Occipital lobe (tissue), 2 donors: ENCODE measurements around the gene CSN2. TPM values are rescaled to one million over a fixed set of nuclear protein-coding genes. Genes with fewer than 3 reads are reported as not detected.
A peak's percentile ranks its signal among the peaks of the same experiment; 100 is the strongest.
"Not testable (repeated sequence)": the region's sequence is repeated elsewhere in the genome, so short reads cannot be mapped to it uniquely, and the experiment has no call there.

Experiments used
- DNase-seq: peaks from one replicate; lab custom pipeline; 2025; lab: John Stamatoyannopoulos, UW
- total RNA-seq: library from RNA; depleted of rRNA; stranded (reverse); fragments of >200 nt; gene quantifications from one replicate; pipeline ENCODE4 v1.2.3, GENCODE V29; 2014

The CSN2 gene
- total RNA-seq, result not detected

GRCh38 chr4:69965628-69966027 lies at the start of gene CSN2:
Gene CSN2 (minus strand): TSS chr4:69965728. CDS start chr4:69960995, 4,733 bp downstream.
- DNase-seq, result no peak

- DNase-seq, result no peak
These were observed 43.2 kb upstream of the CSN2 start for GRCh38 chr4:70008771-70009170.

- DNase-seq, result no peak
These were observed 37.0 kb upstream of the CSN2 start for GRCh38 chr4:70002507-70002906.

GRCh38 chr4:70000711-70001110 lies 35.2 kb upstream of the CSN2 start:
- no peak for DNase-seq

- DNase-seq, result no peak
These were observed 33.9 kb upstream of the CSN2 start for GRCh38 chr4:69999420-69999819.

GRCh38 chr4:69995526-69996016 lies 30.0 kb upstream of the CSN2 start, which contains the start of gene STATH:
Gene STATH (plus strand): TSS chr4:69995966. CDS start chr4:69998438, 2,472 bp downstream.
- no peak for DNase-seq

- DNase-seq, result no peak
These were observed 29.3 kb upstream of the CSN2 start for GRCh38 chr4:69994782-69995181.

- DNase-seq, result no peak
These were observed 25.5 kb upstream of the CSN2 start for GRCh38 chr4:69991016-69991415.

GRCh38 chr4:69986663-69987062 lies 21.1 kb upstream of the CSN2 start:
- no peak for DNase-seq

- peak; percentile 1 for DNase-seq
These were observed 18.5 kb upstream of the CSN2 start for GRCh38 chr4:69984030-69984443.

GRCh38 chr4:69977582-69977981 lies 12.1 kb upstream of the CSN2 start:
- DNase-seq, result no peak

GRCh38 chr4:69974631-69975030 lies 9.1 kb upstream of the CSN2 start:
- no peak for DNase-seq

GRCh38 chr4:69970071-69970470 lies 4.5 kb upstream of the CSN2 start:
- no peak for DNase-seq

GRCh38 chr4:69957209-69957608 lies 8.3 kb downstream of the CSN2 start:
- no peak for DNase-seq

- DNase-seq, result no peak
These were observed 13.9 kb downstream of the CSN2 start for GRCh38 chr4:69951602-69952001.

GRCh38 chr4:69936566-69936965 lies 29.0 kb downstream of the CSN2 start:
- DNase-seq, result no peak

GRCh38 chr4:69934150-69934549 lies 31.4 kb downstream of the CSN2 start:
- DNase-seq, result no peak

GRCh38 chr4:69930768-69931167 lies 34.8 kb downstream of the CSN2 start, which contains the start of gene CSN1S1:
Gene CSN1S1 (plus strand): TSS chr4:69931068. CDS start chr4:69932556, 1,488 bp downstream.
- DNase-seq, result no peak

GRCh38 chr4:69923782-69924410 lies 41.6 kb downstream of the CSN2 start:
- not testable (repeated sequence) for DNase-seq

GRCh38 chr4:69920874-69921273 lies 44.7 kb downstream of the CSN2 start:
- no peak for DNase-seq

GRCh38 chr4:69910016-69910782 lies 55.3 kb downstream of the CSN2 start:
- DNase-seq, result no peak

- DNase-seq, result no peak
These were observed 56.3 kb downstream of the CSN2 start for GRCh38 chr4:69909195-69909594.

- no peak for DNase-seq
These were observed 58.4 kb downstream of the CSN2 start for GRCh38 chr4:69907151-69907550.
